ENCODE results near the gene ZNF23.

DNA sequence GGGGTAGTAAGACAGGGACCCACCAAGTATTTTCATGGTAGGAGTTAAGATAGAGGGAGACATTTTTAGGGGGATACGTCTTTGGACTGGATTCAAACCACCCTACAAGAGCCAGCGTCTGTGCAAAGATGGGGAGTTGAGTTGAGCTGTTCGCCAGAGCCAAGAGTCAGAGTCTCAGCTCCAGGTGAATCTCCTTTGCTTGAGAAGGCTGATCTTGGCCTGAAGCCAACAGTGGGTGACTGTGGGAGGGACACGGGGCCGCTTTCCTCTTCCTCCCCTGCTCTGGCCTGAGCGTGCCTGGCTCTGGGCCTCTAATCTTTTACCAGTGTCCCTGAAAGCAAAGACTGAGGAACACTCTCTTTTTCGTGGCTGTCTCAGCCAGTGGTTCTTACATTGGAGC lies 25.6 kb downstream of the ZNF23 start:
- TF ChIP-seq, protein P1, sequence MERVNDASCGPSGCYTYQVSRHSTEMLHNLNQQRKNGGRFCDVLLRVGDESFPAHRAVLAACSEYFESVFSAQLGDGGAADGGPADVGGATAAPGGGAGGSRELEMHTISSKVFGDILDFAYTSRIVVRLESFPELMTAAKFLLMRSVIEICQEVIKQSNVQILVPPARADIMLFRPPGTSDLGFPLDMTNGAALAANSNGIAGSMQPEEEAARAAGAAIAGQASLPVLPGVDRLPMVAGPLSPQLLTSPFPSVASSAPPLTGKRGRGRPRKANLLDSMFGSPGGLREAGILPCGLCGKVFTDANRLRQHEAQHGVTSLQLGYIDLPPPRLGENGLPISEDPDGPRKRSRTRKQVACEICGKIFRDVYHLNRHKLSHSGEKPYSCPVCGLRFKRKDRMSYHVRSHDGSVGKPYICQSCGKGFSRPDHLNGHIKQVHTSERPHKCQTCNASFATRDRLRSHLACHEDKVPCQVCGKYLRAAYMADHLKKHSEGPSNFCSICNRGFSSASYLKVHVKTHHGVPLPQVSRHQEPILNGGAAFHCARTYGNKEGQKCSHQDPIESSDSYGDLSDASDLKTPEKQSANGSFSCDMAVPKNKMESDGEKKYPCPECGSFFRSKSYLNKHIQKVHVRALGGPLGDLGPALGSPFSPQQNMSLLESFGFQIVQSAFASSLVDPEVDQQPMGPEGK (CRISPR knock-in tag; IDR thresholded peaks at IDR 0.05; ENCODE audit: borderline replicate concordance), result no peak
- no peak for TF ChIP-seq ZC3H10 (CRISPR knock-in tag; IDR thresholded peaks at IDR 0.05)
- no peak for TF ChIP-seq ZNF565 (CRISPR knock-in tag; conservative IDR thresholded peaks at IDR 0.05; ENCODE audit: low read depth)
- no peak for TF ChIP-seq SNAI2 (CRISPR knock-in tag; IDR thresholded peaks at IDR 0.05)
- no peak for TF ChIP-seq ISL1 (CRISPR knock-in tag; IDR thresholded peaks at IDR 0.05)
- TF ChIP-seq CSRNP3 (CRISPR knock-in tag; IDR thresholded peaks at IDR 0.05), result no peak
- TF ChIP-seq PPARA (CRISPR knock-in tag; IDR thresholded peaks at IDR 0.05; ENCODE audit: borderline replicate concordance), result no peak

Measured in SK-N-SH treated with all-trans-retinoic acid at 6 μM for 48 hours (cell line).